ENCODE results near the gene F7. TPM values are rescaled to one million over a fixed set of nuclear protein-coding genes. Genes with fewer than 3 reads are reported as not detected.

Gene F7
- total RNA-seq, 2 donors from 2014 or later = not detected

DNA sequence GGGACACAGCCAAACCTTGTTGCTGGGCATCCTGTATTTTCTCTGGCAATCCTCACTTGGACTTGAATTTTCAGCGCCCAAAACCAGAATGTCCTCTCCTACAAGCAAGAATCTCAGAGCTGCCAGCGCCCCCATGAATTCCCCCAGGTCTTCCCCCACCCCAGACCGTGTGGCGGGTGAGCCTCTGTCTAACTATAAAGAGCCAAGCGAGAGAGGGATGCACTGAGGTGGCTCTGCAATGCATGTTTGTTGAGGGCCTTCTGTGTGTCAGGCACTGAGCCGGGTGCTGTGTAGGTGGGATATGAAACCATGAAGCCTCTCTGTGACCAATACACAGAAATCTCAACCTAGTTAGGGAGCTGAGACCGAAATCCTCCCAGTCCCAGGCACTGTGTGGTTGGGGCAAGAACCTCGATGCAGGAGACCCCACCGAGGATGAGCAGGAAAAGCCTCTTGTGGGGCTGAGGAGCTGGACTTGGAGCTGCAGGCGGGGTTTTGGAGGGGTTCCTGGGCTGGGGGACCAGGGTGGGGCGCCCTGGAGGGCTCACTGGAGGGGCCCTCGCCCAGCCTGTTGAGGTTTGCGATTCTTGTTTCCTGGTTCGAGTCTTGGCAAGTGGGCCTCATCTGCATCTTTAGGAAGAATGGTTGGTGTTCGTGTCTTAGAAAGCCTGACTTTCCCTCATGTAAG, 40.5 kb downstream of the F7 start:
- H3K9me3 ChIP-seq = no peaks in the 10 kb centered on the region
- intact Hi-C loops (cut with DNase I) = loop anchor here (10.0 kb wide), 1 partner anchor 191 kb away; no protein-coding TSS in a partner anchor
- no peaks in the 10 kb centered on the region for H3K27me3 ChIP-seq
- no peaks in the 10 kb centered on the region for H3K4me1 ChIP-seq
- WGBS, 2 donors = 85 to 89% methylated on average over 13 to 15 of the region's 15 CpGs
- ATAC-seq = no peak
- H3K36me3 ChIP-seq (replicated peaks in 1 of 2; ENCODE audit: insufficient read depth in 1 of 2, low read depth in 2 of 2) = no peaks in the 10 kb centered on the region
- DNase-seq = no peak
- no peak overlapping the region for H3K4me3 ChIP-seq
- H3K27ac ChIP-seq = no peak overlapping the region
- TF ChIP-seq POLR2A (IDR thresholded peaks at IDR 0.05) = no peak
- TF ChIP-seq, protein P1, sequence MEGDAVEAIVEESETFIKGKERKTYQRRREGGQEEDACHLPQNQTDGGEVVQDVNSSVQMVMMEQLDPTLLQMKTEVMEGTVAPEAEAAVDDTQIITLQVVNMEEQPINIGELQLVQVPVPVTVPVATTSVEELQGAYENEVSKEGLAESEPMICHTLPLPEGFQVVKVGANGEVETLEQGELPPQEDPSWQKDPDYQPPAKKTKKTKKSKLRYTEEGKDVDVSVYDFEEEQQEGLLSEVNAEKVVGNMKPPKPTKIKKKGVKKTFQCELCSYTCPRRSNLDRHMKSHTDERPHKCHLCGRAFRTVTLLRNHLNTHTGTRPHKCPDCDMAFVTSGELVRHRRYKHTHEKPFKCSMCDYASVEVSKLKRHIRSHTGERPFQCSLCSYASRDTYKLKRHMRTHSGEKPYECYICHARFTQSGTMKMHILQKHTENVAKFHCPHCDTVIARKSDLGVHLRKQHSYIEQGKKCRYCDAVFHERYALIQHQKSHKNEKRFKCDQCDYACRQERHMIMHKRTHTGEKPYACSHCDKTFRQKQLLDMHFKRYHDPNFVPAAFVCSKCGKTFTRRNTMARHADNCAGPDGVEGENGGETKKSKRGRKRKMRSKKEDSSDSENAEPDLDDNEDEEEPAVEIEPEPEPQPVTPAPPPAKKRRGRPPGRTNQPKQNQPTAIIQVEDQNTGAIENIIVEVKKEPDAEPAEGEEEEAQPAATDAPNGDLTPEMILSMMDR (IDR thresholded peaks at IDR 0.05) = no peak

DNA sequence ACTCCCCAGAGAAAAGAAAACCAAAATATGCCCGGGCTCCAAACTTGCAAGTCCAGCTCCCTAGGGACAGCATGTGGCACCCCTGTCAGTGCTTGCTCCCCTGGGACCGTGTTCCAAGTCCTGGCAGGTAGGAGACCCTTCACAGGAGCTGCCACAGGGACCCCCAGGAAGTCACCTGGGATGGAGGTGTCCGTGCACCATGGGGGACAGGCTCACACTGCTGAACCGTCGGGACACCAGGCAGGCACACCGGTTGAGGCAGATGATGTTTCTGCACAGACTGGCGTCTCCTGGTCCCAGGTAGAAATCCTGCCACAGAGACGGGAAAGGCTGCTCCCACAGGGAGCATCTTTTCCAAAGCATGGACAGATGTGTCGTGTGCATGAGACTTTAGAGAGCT, 41.2 kb downstream of the F7 start:
- DNase-seq = no peak

DNA sequence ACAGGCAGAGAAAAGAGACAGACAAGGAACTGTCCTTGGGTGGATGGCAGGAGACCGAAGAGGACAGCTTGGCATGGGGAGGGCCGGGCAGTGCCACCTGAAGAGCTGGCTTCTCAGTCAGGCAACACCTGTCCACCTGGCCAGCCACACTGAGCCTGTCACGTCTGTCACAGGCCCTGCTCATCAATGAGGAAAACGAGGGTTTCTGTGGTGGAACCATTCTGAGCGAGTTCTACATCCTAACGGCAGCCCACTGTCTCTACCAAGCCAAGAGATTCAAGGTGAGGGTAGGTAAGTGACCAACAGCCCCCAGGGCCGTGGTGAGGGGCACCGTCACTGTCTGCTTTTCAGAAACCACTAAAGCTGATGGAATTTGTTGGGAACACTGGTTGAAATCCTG, 41.6 kb downstream of the F7 start:
- Histone ChIP-seq H3K9me3 (no peaks in the 10 kb centered on the region), H3K27me3 (no peaks in the 10 kb centered on the region), H3K4me3 (no peak overlapping the region), H3K36me3 (replicated peaks in 1 of 2; ENCODE audit: insufficient read depth in 1 of 2, low read depth in 2 of 2) (no peaks in the 10 kb centered on the region), H3K4me1 (no peaks in the 10 kb centered on the region), H3K27ac (no peak overlapping the region)
- 62 to 65% methylated on average over 8 of the region's 8 CpGs for WGBS, 2 donors
- DNase-seq (no peak), ATAC-seq (no peak)
- no peak for TF ChIP-seq POLR2A (IDR thresholded peaks at IDR 0.05)
- TF ChIP-seq, protein P1 (IDR thresholded peaks at IDR 0.05) = no peak
- intact Hi-C loops (cut with DNase I) = loop anchor here (10.0 kb wide), 1 partner anchor 192 kb away; no protein-coding TSS in a partner anchor

More for the DNA sequence above, 41.2 kb downstream of the F7 start:
- H3K4me1 ChIP-seq = no peaks in the 10 kb centered on the region
- H3K36me3 ChIP-seq (replicated peaks in 1 of 2; ENCODE audit: insufficient read depth in 1 of 2, low read depth in 2 of 2) = no peaks in the 10 kb centered on the region
- WGBS, 2 donors = 60 to 81% methylated on average over 4 to 9 of the region's 9 CpGs
- intact Hi-C loops (cut with DNase I) = loop anchor here (10.0 kb wide), 1 partner anchor 192 kb away; no protein-coding TSS in a partner anchor
- TF ChIP-seq POLR2A (IDR thresholded peaks at IDR 0.05) = no peak
- TF ChIP-seq, protein P1 (IDR thresholded peaks at IDR 0.05) = no peak
- H3K27me3 ChIP-seq = no peaks in the 10 kb centered on the region
- H3K27ac ChIP-seq = no peak overlapping the region
- ATAC-seq = no peak
- H3K4me3 ChIP-seq = no peak overlapping the region
- H3K9me3 ChIP-seq = no peaks in the 10 kb centered on the region

DNA sequence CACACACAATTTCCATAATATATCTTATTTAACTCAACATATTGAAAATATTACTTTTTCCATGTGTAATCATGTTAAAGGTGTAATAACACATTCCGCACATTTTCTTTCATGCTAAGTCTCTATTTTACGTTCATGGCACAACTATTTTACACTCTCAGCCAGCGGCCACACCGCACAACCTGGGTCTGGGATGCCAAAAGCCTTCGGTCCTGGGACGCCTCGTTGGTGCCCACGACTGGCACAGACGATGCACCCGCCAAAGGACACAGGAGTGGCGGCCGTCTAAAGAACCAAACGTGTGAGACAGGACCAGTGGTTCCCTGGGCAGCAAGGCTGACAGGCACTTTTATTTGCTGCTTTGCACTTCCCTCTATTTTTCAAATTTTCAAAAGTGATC, 42.8 kb downstream of the F7 start:
- no peak for TF ChIP-seq POLR2A (IDR thresholded peaks at IDR 0.05)
- TF ChIP-seq, protein P1 (IDR thresholded peaks at IDR 0.05) = no peak
- H3K4me3 ChIP-seq = no peak overlapping the region
- DNase-seq = no peak
- no peaks in the 10 kb centered on the region for H3K27me3 ChIP-seq
- ATAC-seq = no peak
- WGBS, 2 donors = 89 to 91% methylated on average over 13 of the region's 13 CpGs
- peaks cover 8% of the 10 kb centered on the region for H3K4me1 ChIP-seq
- no peaks in the 10 kb centered on the region for H3K36me3 ChIP-seq (replicated peaks in 1 of 2; ENCODE audit: insufficient read depth in 1 of 2, low read depth in 2 of 2)
- H3K27ac ChIP-seq = no peak overlapping the region
- no peaks in the 10 kb centered on the region for H3K9me3 ChIP-seq
- intact Hi-C loops (cut with DNase I) = loop anchor here (10.0 kb wide), 1 partner anchor 194 kb away; no protein-coding TSS in a partner anchor

Measured in body of pancreas (tissue), 4 donors.